ENCODE results near the gene ITIH3.
A peak's percentile ranks its signal among the peaks of the same experiment; 100 is the strongest.

ITIH3 gene

DNA sequence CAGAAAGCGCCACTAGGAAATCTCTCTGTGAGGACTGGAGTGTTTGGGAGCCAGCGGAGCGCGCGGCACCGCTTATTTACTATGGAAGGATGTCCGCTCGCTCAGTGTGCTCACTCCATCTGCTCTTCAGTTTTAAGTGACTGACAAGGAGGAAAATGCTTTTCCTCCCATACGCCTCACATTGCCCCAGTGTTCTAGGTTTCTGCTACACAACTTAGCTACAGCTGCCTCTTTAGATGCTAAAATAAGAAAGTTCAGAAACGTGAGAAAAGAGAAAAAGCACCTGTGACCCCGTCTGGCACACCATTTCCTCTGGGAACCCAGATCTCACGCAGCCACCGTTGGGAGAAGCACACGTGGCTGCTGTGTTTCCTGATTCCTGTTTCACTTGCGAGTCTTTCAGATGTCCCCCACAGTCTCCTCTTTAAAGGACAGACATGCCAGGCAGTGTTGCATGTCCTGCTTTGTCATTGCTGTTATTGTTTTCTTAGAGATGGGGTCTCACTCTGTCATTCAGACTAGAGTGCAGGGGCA lies 51.9 kb downstream of the ITIH3 start:
- DNase-seq, result no peak

DNA sequence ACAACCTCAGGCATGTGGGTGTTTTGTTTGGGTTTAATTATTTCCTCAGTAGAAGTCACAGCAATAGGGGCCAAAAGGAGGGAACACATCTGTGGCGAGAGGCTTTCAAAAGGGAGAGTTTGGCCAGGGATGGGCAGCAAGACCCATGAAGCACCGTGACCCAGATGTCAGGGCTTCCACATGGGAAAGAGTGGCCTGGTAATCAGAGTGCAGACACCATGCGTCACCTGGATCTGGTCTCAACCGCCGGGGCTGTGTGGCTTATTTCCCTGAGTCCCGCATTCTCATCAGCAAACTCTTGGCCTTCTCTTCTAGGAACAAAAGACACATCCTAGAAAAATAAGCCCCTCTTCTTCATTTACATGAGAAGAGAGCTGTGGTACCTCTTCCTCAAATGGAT lies 52.6 kb downstream of the ITIH3 start:
- DNase-seq, result no peak

DNA sequence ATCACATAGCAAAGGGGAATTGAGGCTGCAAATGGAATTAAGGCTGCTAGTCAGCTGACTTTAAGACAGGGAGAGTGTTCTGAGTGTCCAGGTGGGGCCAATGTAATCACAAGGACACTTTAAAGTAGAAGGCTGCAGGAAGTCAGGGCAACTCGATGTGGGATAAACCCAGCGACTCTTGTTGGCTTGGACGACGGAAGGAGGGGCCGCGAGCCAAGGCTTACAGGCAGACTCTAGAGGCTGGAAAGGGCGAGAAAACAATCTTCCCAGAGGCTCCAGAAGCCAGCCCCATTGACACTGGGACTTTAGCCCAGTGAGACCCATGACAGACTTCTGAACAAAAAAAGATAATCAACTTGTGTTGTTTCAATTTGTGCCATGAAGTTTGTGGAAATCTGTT lies 53.1 kb downstream of the ITIH3 start:
- DNase-seq, result no peak

- no peak for DNase-seq
These were observed 54.0 kb downstream of the ITIH3 start for GRCh38 chr3:52848617-52849016.

GRCh38 chr3:52849656-52850055 lies 55.1 kb downstream of the ITIH3 start:
- DNase-seq, result no peak

DNA sequence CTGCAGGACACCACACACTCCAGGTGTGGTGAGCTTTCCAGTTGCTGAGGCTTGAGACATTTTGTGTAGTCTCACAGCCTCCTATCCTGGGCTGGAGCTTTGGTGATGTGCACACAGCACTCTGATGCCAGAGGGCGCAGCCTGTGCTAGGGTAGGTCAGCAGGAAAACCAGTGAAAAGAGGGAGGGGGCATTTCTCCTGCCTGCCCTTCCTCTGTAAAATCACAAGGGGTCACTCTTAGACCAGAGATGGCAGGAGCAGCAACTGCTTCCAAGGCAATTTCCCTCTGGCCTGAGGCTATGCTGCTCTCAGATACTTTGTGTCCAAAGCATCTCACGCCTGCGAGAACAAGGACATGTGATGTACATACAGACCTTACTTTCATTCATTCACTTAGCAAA lies 56.8 kb downstream of the ITIH3 start:
- DNase-seq, result peak in 1 of 2 donors; percentile 37

DNA sequence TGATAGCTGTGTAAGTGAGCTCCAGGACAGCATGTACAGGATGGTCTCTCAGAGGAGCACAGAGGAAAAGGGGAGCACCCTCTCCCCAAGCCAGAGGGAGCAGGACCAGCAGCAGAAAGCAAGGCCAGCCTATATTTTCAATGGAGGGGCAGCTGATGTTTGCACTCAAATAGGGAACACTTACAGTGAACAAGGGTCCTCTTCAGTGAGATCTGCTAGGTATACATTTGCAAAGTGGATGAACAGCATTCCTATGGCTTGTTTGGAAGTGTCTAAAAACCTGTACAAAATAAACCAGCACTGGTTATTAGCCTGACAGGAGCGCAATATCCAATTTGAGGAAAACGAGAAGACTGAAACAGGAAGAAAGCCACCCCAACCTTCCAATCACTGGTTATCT lies 57.8 kb downstream of the ITIH3 start:
- DNase-seq, result no peak

GRCh38 chr3:52854013-52854412 lies 59.4 kb downstream of the ITIH3 start:
- DNase-seq, result no peak

DNA sequence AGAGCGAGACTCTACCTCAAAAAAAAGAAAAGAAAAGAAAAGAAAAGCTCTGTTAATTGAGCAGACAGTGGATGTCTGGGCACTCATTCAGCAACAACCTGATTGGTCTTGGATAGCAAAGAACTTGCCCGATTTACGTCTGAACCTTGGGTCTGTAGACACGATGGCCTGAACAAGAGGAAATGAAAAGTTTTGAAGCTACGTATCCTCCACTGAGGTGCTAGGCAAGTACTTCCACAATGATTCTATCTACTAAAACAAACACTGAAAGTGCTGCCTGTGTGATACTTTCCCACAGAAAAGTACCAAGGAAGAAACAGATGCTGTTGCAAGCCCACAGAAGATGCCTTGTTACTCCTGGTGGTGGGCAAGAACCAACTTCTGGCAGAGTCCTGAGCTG lies 62.1 kb downstream of the ITIH3 start:
- DNase-seq, result no peak

DNA sequence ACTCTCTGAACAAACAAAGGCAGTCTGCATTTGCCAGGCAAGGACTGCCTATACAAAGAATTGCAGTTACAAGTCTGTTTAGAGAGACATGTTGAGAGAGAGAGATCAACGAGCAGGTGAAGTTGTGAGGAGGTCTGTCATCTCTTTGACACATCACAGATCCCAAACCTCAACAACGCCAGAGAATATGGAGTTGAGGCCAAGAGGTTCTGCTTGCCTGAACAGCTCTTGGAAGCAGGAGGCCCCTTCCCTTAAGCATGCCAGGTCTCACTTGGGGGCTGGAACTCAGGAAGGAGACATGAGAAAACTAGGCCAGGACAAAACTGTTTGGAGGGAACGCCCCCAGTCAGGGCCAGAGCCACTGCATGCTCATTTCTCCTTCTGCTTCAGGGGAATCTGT lies 62.5 kb downstream of the ITIH3 start:
- no peak for DNase-seq

DNA sequence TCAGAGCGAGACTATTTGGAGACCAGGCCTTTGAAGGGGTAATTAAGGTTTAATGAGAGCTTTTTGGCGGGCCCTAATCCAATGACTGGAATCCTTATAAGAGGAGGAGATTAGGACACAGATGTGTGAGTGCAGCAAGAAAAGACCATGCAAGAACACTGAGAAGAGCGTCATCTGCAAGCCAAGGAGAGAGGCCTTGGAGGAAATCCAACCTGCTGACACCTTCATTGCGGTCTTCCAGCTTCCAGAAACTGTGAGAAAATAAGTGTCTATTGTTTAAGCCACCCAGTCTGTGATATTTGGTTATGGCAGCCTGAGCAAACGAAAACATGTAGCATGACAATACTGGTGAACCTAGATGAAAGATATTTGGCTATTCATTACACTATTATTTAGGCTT lies 63.3 kb downstream of the ITIH3 start:
- DNase-seq, result no peak

Measured in bone marrow (tissue), 2 donors.